H1 (cell line): ENCODE results near the gene ITPR3. TPM values are rescaled to one million over a fixed set of nuclear protein-coding genes. Genes with fewer than 3 reads are reported as not detected.
A peak's percentile ranks its signal among the peaks of the same experiment; 100 is the strongest.

ENCODE experiments used
- CTCF ChIA-PET: fragments of 300-600 bp; sonication (Branson Sonifier 250); formaldehyde crosslinking; loops from one replicate; lab custom pipeline; 2021; ENCODE audit not compliant: partially characterized antibody; lab: Charles Lee
- POLR2A ChIA-PET: fragments of 300-600 bp; sonication (Branson Sonifier 250); formaldehyde crosslinking; loops from one replicate; lab custom pipeline; 2021; ENCODE audit warnings: inconsistent platforms; ENCODE audit not compliant: partially characterized antibody; lab: Charles Lee
- DNase-seq, 2 experiments: peaks; one replicate each; pipeline versions ENCODE4 v3.0.0 to v3.0.0-alpha.2; 2010 to 2022; ENCODE audit warnings: low spot score in 2 of 2, low read depth in 1 of 2, mixed read lengths in 1 of 2
- FAIRE-seq: peaks from 2 replicates; lab custom pipeline; 2011; peaks lifted over from hg19 to GRCh38; lab: Jason Lieb, UNC
- H2AFZ ChIP-seq: 2 replicates; pipeline ENCODE4 v1.8.1; 2012; ENCODE audit warnings: low read length, inconsistent platforms
- H2AK5ac ChIP-seq: 2 replicates; pipeline ENCODE4 v1.6.1; 2013; ENCODE audit warnings: low read depth, low read length
- H2BK120ac ChIP-seq: replicated peaks from 2 replicates; pipeline ENCODE3; 2013; ENCODE audit warnings: low read depth, low read length, inconsistent platforms
- H2BK12ac ChIP-seq: 2 replicates; pipeline ENCODE4 v1.6.1; 2013; ENCODE audit warnings: low read depth, low read length
- H2BK15ac ChIP-seq: 2 replicates; pipeline ENCODE4 v1.6.1; 2013; ENCODE audit warnings: low read length
- H2BK20ac ChIP-seq: 2 replicates; pipeline ENCODE4 v1.6.1; 2013; ENCODE audit warnings: low read length
- H2BK5ac ChIP-seq: 2 replicates; pipeline ENCODE4 v1.6.1; 2013; ENCODE audit warnings: low read depth, low read length
- H3K14ac ChIP-seq: 2 replicates; pipeline ENCODE4 v1.6.1; 2013; ENCODE audit warnings: inconsistent platforms; ENCODE audit not compliant: insufficient read length
- H3K18ac ChIP-seq: 2 replicates; pipeline ENCODE4 v1.6.1; 2013; ENCODE audit warnings: low read length; ENCODE audit errors: extremely low read depth
- H3K23ac ChIP-seq: 2 replicates; pipeline ENCODE4 v1.6.1; 2013; ENCODE audit warnings: inconsistent platforms; ENCODE audit not compliant: insufficient read length
- H3K23me2 ChIP-seq: 2 replicates; pipeline ENCODE4 v1.6.1; 2013; ENCODE audit warnings: low read depth, low read length
- H3K27ac ChIP-seq: 2 replicates; pipeline ENCODE4 v1.6.1; 2011; ENCODE audit warnings: low read depth, low read length, inconsistent platforms
- H3K27me3 ChIP-seq, 4 experiments: replicated peaks in 1 of 4; 1 replicate in 1 of 4; 2 replicates in 3 of 4; pipeline versions ENCODE4 v1.6.1 to v1.8.1; 2011 to 2013; ENCODE audit warnings: low read length in 3 of 4, mild to moderate bottlenecking in 3 of 4, inconsistent platforms in 2 of 4, mixed read lengths in 2 of 4, moderate library complexity in 1 of 4; ENCODE audit not compliant: control insufficient read depth in 3 of 4, insufficient read depth in 3 of 4; ENCODE audit errors: extremely low read depth in 1 of 4
- H3K36me3 ChIP-seq, 4 experiments: 2 replicates each; pipeline versions ENCODE4 v1.6.1 to v1.8.1; 2011 to 2013; ENCODE audit warnings: mild to moderate bottlenecking in 4 of 4, low read length in 3 of 4, moderate library complexity in 2 of 4, control low read depth in 1 of 4, inconsistent platforms in 1 of 4; ENCODE audit not compliant: insufficient read depth in 4 of 4, control insufficient read depth in 2 of 4
- H3K4ac ChIP-seq: replicated peaks from 2 replicates; pipeline ENCODE3; 2013; ENCODE audit warnings: low read length, low read depth, mixed read lengths, inconsistent platforms; ENCODE audit not compliant: insufficient read length
- H3K4me1 ChIP-seq, 4 experiments: replicated peaks in 1 of 4; 1 replicate in 1 of 4; 2 replicates in 3 of 4; pipeline versions ENCODE4 v1.6.1 to v1.8.1; 2011 to 2013; ENCODE audit warnings: low read length in 3 of 4, inconsistent platforms in 2 of 4, mixed read lengths in 1 of 4; ENCODE audit not compliant: insufficient read depth in 4 of 4, control insufficient read depth in 3 of 4
- H3K4me2 ChIP-seq, 2 experiments: 2 replicates each; pipeline versions ENCODE4 v1.6.1 to v1.8.1; 2011 to 2013; ENCODE audit warnings: low read depth in 2 of 2, low read length in 2 of 2, control low read depth in 1 of 2, inconsistent platforms in 1 of 2, mild to moderate bottlenecking in 1 of 2; ENCODE audit not compliant: insufficient read depth in 1 of 2
- H3K4me3 ChIP-seq, 4 experiments: fragments of 200-600, 300-600 bp in 1 of 4; sonication (generic), shearing (Covaris generic), sonication (Bioruptor Twin) in 1 of 4; 2 replicates each; pipeline versions ENCODE4 v1.5.1 to v1.8.1; 2011 to 2016; ENCODE audit warnings: low read length in 4 of 4, low read depth in 3 of 4, control low read depth in 2 of 4, inconsistent platforms in 2 of 4, mild to moderate bottlenecking in 2 of 4, mixed read lengths in 1 of 4, moderate library complexity in 1 of 4; ENCODE audit not compliant: insufficient read depth in 2 of 4; ENCODE audit errors: extremely low read depth in 1 of 4
- H3K56ac ChIP-seq: replicated peaks from 2 replicates; pipeline ENCODE3; 2013; ENCODE audit warnings: low read depth, mild to moderate bottlenecking, mixed read lengths, low read length, inconsistent platforms; ENCODE audit not compliant: insufficient read length
- H3K79me1 ChIP-seq: 2 replicates; pipeline ENCODE4 v1.6.1; 2013; ENCODE audit warnings: low read depth, low read length, control low read depth
- H3K79me2 ChIP-seq, 2 experiments: 2 replicates each; pipeline versions ENCODE4 v1.6.1 to v1.8.1; 2012 to 2013; ENCODE audit warnings: low read length in 2 of 2, mild to moderate bottlenecking in 2 of 2, inconsistent platforms in 1 of 2; ENCODE audit not compliant: insufficient read depth in 2 of 2, control insufficient read depth in 1 of 2
- H3K9ac ChIP-seq, 4 experiments: replicated peaks in 1 of 4; 1 replicate in 1 of 4; 2 replicates in 3 of 4; pipeline versions ENCODE4 v1.6.1 to v1.8.1; 2011 to 2013; ENCODE audit warnings: low read depth in 3 of 4, low read length in 3 of 4, control low read depth in 2 of 4, mild to moderate bottlenecking in 2 of 4, moderate library complexity in 2 of 4, inconsistent platforms in 1 of 4; ENCODE audit errors: extremely low read depth in 1 of 4
- H3K9me3 ChIP-seq, 2 experiments: 2 replicates each; pipeline versions ENCODE4 v1.6.1 to v1.8.1; 2012 to 2013; ENCODE audit warnings: mild to moderate bottlenecking in 2 of 2, moderate library complexity in 2 of 2, control low read depth in 1 of 2, inconsistent platforms in 1 of 2, low read depth in 1 of 2, low read length in 1 of 2, mixed read lengths in 1 of 2; ENCODE audit not compliant: insufficient read depth in 2 of 2
- H4K20me1 ChIP-seq, 2 experiments: replicated peaks in 1 of 2; 2 replicates each; pipeline versions ENCODE3 to v1.8.1; 2011 to 2013; ENCODE audit warnings: inconsistent platforms in 2 of 2, low read length in 2 of 2, mild to moderate bottlenecking in 1 of 2; ENCODE audit not compliant: insufficient read depth in 2 of 2, control insufficient read depth in 1 of 2
- H4K5ac ChIP-seq: 2 replicates; pipeline ENCODE4 v1.6.1; 2013; ENCODE audit warnings: low read length, low read depth, mixed read lengths, inconsistent platforms; ENCODE audit not compliant: insufficient read length
- H4K8ac ChIP-seq: 2 replicates; pipeline ENCODE4 v1.8.0; 2013; ENCODE audit warnings: mild to moderate bottlenecking, moderate library complexity, low read length, inconsistent platforms; ENCODE audit not compliant: insufficient read depth; ENCODE audit errors: extremely low read depth
- H4K91ac ChIP-seq: replicated peaks from 2 replicates; pipeline ENCODE3; 2013; ENCODE audit warnings: low read length, mixed read lengths, inconsistent platforms; ENCODE audit not compliant: insufficient read length
- CBX8 ChIP-seq: fragments of 300-800, 300-1000 bp; sonication (generic); IDR thresholded peaks from 2 replicates; pipeline ENCODE4 v1.7.1; 2016; ENCODE audit warnings: low read depth, low read length, borderline replicate concordance
- CHD1 ChIP-seq: IDR thresholded peaks from 2 replicates; pipeline ENCODE4 v1.6.1; 2012; ENCODE audit warnings: low read depth, low read length, improper control_type of control experiment
- EZH2 ChIP-seq: fragments of 200-600 bp; sonication (generic); IDR thresholded peaks from 2 replicates; pipeline ENCODE4 v1.7.1; 2012; ENCODE audit warnings: low read depth, mild to moderate bottlenecking, moderate library complexity, low read length, inconsistent platforms; ENCODE audit not compliant: severe bottlenecking
- GABPA ChIP-seq: IDR thresholded peaks from 2 replicates; pipeline ENCODE4 v1.6.1; 2011; ENCODE audit warnings: mild to moderate bottlenecking, low read length, moderate library complexity, borderline replicate concordance; ENCODE audit not compliant: insufficient read depth
- GTF2F1 ChIP-seq: IDR thresholded peaks from 2 replicates; pipeline ENCODE4 v1.6.1; 2012; ENCODE audit warnings: low read depth, low read length, improper control_type of control experiment, borderline replicate concordance
- RFX5 ChIP-seq: IDR thresholded peaks from 2 replicates; pipeline ENCODE4 v1.6.1; 2011; ENCODE audit warnings: low read depth, low read length, improper control_type of control experiment, borderline replicate concordance
- SAP30 ChIP-seq: fragments of 300-600 bp; sonication (generic); IDR thresholded peaks from 2 replicates; pipeline ENCODE4 v1.7.1; 2012; ENCODE audit warnings: low read length, moderate library complexity, mild to moderate bottlenecking, inconsistent platforms; ENCODE audit not compliant: insufficient read depth, insufficient replicate concordance
- SIN3A ChIP-seq, 2 experiments: IDR thresholded peaks in 1 of 2; conservative IDR thresholded peaks in 1 of 2; 2 replicates each; pipeline ENCODE4 v1.6.1; 2011 to 2012; ENCODE audit warnings: low read length in 2 of 2, improper control_type of control experiment in 1 of 2, low read depth in 1 of 2, mild to moderate bottlenecking in 1 of 2
- SRF ChIP-seq: IDR thresholded peaks from 2 replicates; pipeline ENCODE4 v1.6.1; 2011; ENCODE audit warnings: mild to moderate bottlenecking, low read depth, low read length, moderate library complexity
- YY1 ChIP-seq: IDR thresholded peaks from 2 replicates; pipeline ENCODE4 v1.6.1; 2011; ENCODE audit warnings: low read depth, mild to moderate bottlenecking, low read length
- WGBS, 2 experiments: shearing (Covaris generic) in 1 of 2; methylation state at CpG; one replicate each; pipeline versions ENCODE4 v1.1.6 to v1.1.7; 2013 to 2015; ENCODE audit warnings: low lambda C conversion rate in 2 of 2, mixed read lengths in 2 of 2, inconsistent platforms in 1 of 2, low coverage in 1 of 2, missing lambda C conversion rate in 1 of 2; ENCODE audit not compliant: insufficient replicate concordance in 2 of 2, insufficient coverage in 1 of 2, insufficient read length in 1 of 2; ENCODE audit errors: extremely low coverage in 1 of 2, missing lambda C conversion rate in 1 of 2; 5-methylcytosine and 5-hydroxymethylcytosine counted together
- polyA plus RNA-seq, 7 experiments: library from polyadenylated mRNA; depleted of rRNA in 3 of 7; stranded (reverse) in 5 of 7; unstranded in 2 of 7; fragments of >200 nt in 5 of 7; fragments of 200-250 nt in 2 of 7; gene quantifications; 1 replicate in 5 of 7; 2 replicates in 1 of 7; 4 replicates in 1 of 7; pipeline versions ENCODE4 v1.2.1 to v1.2.3, GENCODE V29; 2011 to 2013; ENCODE audit warnings: missing spikeins in 2 of 7, mixed read lengths in 2 of 7
- total RNA-seq: library from RNA; stranded (reverse); fragmentation: NEBNext Ultra II Directional; extraction: Animal tissue kit (Norgen Biotek cat#: 25700); gene quantifications from 2 replicates; pipeline ENCODE4 v1.2.1, GENCODE V29; 2021
- TF ChIP-seq, protein P1 (sequence below): IDR thresholded peaks from 2 replicates; pipeline ENCODE4 v1.6.1; 2012; ENCODE audit warnings: inconsistent platforms

Gene ITPR3
- total and polyA plus RNA-seq, 2 of the 8 experiments (the other 6 are each of a cell fraction or from before 2014, with no cell fraction given): 29.1 to 45.7 TPM

DNA sequence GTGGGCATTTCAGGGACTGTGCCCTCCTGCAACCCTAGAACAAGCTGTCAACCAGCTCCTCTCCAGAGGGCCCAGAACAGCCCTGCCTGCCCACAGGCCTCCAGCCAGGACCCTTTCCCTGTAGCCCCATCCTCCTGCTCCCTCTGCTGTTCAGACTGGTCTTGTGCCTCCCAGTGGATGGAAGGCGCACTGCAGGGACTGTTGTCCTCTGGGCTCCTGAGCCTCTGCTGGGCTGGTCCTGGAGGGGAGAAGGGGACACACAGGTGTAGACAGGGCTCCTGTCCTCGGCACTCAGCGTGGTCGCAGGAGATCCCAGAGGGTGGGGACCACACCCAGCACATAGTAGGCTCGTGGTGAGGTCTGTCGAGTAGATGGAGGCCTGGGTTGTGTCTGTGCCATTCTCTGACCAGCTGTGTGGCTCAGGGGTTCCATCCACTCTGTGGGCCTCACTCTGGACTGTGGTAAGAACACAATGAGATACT lies 11.5 kb downstream of the ITPR3 start:
- Histone ChIP-seq H3K27me3 (no peaks in the 10 kb centered on the region; a peak in 2 of 7 replicates), H2BK15ac (peak overlapping the region; percentile 66; the same call in 1 of the 2 replicates), H3K4ac (no peak overlapping the region), H3K4me1 (peaks cover 8 to 38% (median 19%) of the 10 kb centered on the region in 4 experiments), H3K18ac (no peak overlapping the region), H3K56ac (no peak overlapping the region), H3K9ac (no peak overlapping the region), H3K79me1 (peaks cover 8% of the 10 kb centered on the region; the same call in 1 of the 2 replicates), H3K4me2 (peak overlapping the region; percentile 73 to 98), H4K8ac (no peak overlapping the region; the same call in 1 of the 2 replicates), H3K9me3 (no peaks in the 10 kb centered on the region), H3K36me3 (no peaks in the 10 kb centered on the region), H3K79me2 (peaks cover 6 to 20% of the 10 kb centered on the region in 2 experiments; a peak in 2 of 4 replicates), H2BK20ac (no peak overlapping the region), H2BK5ac (no peak overlapping the region; the same call in 1 of the 2 replicates), H4K20me1 (peaks cover 3 to 20% of the 10 kb centered on the region in 2 experiments), H3K4me3 (peak overlapping the region; percentile 35 to 70 (median 66); a peak in 6 of 8 replicates), H3K23ac (no peak overlapping the region), H2BK12ac (no peak overlapping the region), H3K14ac (no peak overlapping the region), H2BK120ac (no peak overlapping the region), H3K27ac (no peak overlapping the region), H3K23me2 (peaks cover 11% of the 10 kb centered on the region; the same call in 1 of the 2 replicates), H2AFZ (no peak overlapping the region), H4K91ac (no peak overlapping the region), H2AK5ac (no peak overlapping the region), H4K5ac (no peak overlapping the region)
- ChIA-PET CTCF (interaction anchor here (0.6 to 6.0 kb wide), 32 partner anchors 11 to 656 kb away, joined by 3 to 94 read pairs (median 4); partner anchors contain the start of genes BAK1, IP6K3 and ITPR3), POLR2A (interaction anchor here (0.9 to 2.7 kb wide), 9 partner anchors 11 to 78 kb away, joined by 3 to 28 read pairs (median 5); partner anchors contain the start of genes BAK1 and ITPR3)
- DNase-seq (peak; percentile 70 to 96), FAIRE-seq (peak; percentile 81)
- WGBS, 2 experiments: 14% methylated on average over 6 of the region's 6 CpGs; no CpG with 5 or more reads in 1 of the 2 experiments
- TF ChIP-seq SIN3A (conservative IDR thresholded peaks at IDR 0.05 in 1 of 2, IDR thresholded peaks at IDR 0.05 in 1 of 2; ENCODE audit: low read depth in 1 of 2, low read length in 2 of 2) (peak in 1 of 2 experiments; percentile 72; a peak in 2 of 4 replicates), SAP30 (no peak), CBX8 (no peak), RFX5 (no peak), EZH2 (no peak), GTF2F1 (no peak; the same call in 1 of the 2 replicates), SRF (no peak), YY1 (no peak), CHD1 (no peak), GABPA (peak; percentile 65; the same call in 1 of the 2 replicates)
- TF ChIP-seq, protein P1, sequence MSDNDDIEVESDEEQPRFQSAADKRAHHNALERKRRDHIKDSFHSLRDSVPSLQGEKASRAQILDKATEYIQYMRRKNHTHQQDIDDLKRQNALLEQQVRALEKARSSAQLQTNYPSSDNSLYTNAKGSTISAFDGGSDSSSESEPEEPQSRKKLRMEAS: 0 out of 2 replicates have a peak, but pooled peaks have one; percentile 52
